ENCODE measurements around the gene SGIP1.

DNA sequence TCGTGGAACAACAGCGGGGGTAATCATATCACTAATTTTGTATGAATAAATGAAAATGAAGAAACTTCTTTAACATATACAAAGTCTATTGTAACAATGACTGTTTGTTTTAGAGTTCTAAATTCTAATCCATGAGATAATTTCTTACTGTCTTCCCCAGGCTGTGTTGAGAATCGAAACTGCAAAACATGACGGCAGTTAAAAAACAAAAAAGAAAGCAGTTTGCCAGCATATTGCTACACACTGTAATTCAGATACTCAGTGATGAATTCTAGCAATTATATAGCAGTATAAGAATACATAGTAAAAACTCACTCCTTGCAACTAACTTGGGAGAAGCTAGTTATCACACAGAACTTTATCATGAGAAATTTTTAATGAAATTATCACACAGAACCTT, 245.0 kb downstream of the SGIP1 start:
- no peak for TF ChIP-seq POLR2AphosphoS5 (IDR thresholded peaks at IDR 0.05; ENCODE audit: borderline replicate concordance, low read depth, low read length)
- TF ChIP-seq EZH2 (IDR thresholded peaks at IDR 0.05) = no peak

Data from SK-N-MC (cell line).